ENCODE measurements around the gene FNDC10.

The FNDC10 gene

GRCh38 chr1:1594602-1595260 lies 5.2 kb downstream of the FNDC10 start:
- TF ChIP-seq CTCF (conservative IDR thresholded peaks at IDR 0.05; ENCODE audit: control insufficient read depth, insufficient read depth, low read depth, low read length): no peak
- H3K4me3 ChIP-seq (ENCODE audit: control insufficient read depth, low read depth, low read length): no peak overlapping the region
- DNase-seq (ENCODE audit: low read depth): no peak

GRCh38 chr1:1593834-1594601 lies 5.9 kb downstream of the FNDC10 start:
- H3K4me3 ChIP-seq (ENCODE audit: control insufficient read depth, low read depth, low read length): no peak overlapping the region
- TF ChIP-seq CTCF (conservative IDR thresholded peaks at IDR 0.05; ENCODE audit: control insufficient read depth, insufficient read depth, low read depth, low read length): no peak
- DNase-seq (ENCODE audit: low read depth): no peak

GRCh38 chr1:1591452-1591851 lies 8.5 kb downstream of the FNDC10 start:
- no peak for TF ChIP-seq CTCF (conservative IDR thresholded peaks at IDR 0.05; ENCODE audit: control insufficient read depth, insufficient read depth, low read depth, low read length)
- H3K4me3 ChIP-seq (ENCODE audit: control insufficient read depth, low read depth, low read length): no peak overlapping the region
- DNase-seq (ENCODE audit: low read depth): no peak

- no peak for DNase-seq (ENCODE audit: low read depth)
- no peak overlapping the region for H3K4me3 ChIP-seq (ENCODE audit: control insufficient read depth, low read depth, low read length)
- no peak for TF ChIP-seq CTCF (conservative IDR thresholded peaks at IDR 0.05; ENCODE audit: control insufficient read depth, insufficient read depth, low read depth, low read length)
Observed at GRCh38 chr1:1583347-1584010, 16.5 kb downstream of the FNDC10 start.

GRCh38 chr1:1582585-1583346 lies 17.2 kb downstream of the FNDC10 start:
- no peak for DNase-seq (ENCODE audit: low read depth)
- TF ChIP-seq CTCF (conservative IDR thresholded peaks at IDR 0.05; ENCODE audit: control insufficient read depth, insufficient read depth, low read depth, low read length): no peak
- H3K4me3 ChIP-seq (ENCODE audit: control insufficient read depth, low read depth, low read length): no peak overlapping the region

GRCh38 chr1:1578371-1578940 lies 21.5 kb downstream of the FNDC10 start:
- TF ChIP-seq CTCF (conservative IDR thresholded peaks at IDR 0.05; ENCODE audit: control insufficient read depth, insufficient read depth, low read depth, low read length): no peak

More at GRCh38 chr1:1578371-1578940, 21.5 kb downstream of the FNDC10 start:
- no peak overlapping the region for H3K4me3 ChIP-seq (ENCODE audit: control insufficient read depth, low read depth, low read length)
- DNase-seq (ENCODE audit: low read depth): no peak

All from fibroblast of mammary gland (primary cell).